BJ (cell line): ENCODE results near the gene SLAMF9. TPM values are rescaled to one million over a fixed set of nuclear protein-coding genes. Genes with fewer than 3 reads are reported as not detected.

ENCODE experiments used
- CTCF ChIA-PET: fragments of 350-600 bp; formaldehyde crosslinking; extraction: SDS; loops from one replicate; lab custom pipeline; 2021; ENCODE audit warnings: antibody characterized with exemption, inconsistent platforms; lab: Yijun Ruan, JAX
- POLR2A ChIA-PET: fragments of 300-600 bp; sonication (Branson Sonifier 250); formaldehyde crosslinking; extraction: SDS; loops from one replicate; lab custom pipeline; 2021; ENCODE audit warnings: antibody characterized with exemption; lab: Charles Lee
- DNase-seq: peaks from one replicate; pipeline ENCODE4 v3.0.0-alpha.2; 2011; ENCODE audit warnings: low read depth
- H3K27me3 ChIP-seq: 2 replicates; pipeline ENCODE4 v1.6.0; 2011; ENCODE audit warnings: low read length; ENCODE audit not compliant: control insufficient read depth, insufficient read depth
- H3K36me3 ChIP-seq: 2 replicates; pipeline ENCODE4 v1.5.1; 2011; ENCODE audit warnings: low read length; ENCODE audit not compliant: control insufficient read depth, insufficient read depth
- H3K4me3 ChIP-seq: 2 replicates; pipeline ENCODE4 v1.5.1; 2011; ENCODE audit warnings: low read depth, mild to moderate bottlenecking, control low read depth, low read length
- polyA plus RNA-seq: library from polyadenylated mRNA; depleted of rRNA; stranded (reverse); fragments of >200 nt; gene quantifications from 2 replicates; pipeline ENCODE4 v1.2.3, GENCODE V29; 2011
- TF ChIP-seq, protein P1 (sequence below): IDR thresholded peaks from 2 replicates; pipeline ENCODE4 v1.5.1; 2011; ENCODE audit warnings: low read depth, mild to moderate bottlenecking, control low read depth, inconsistent platforms, low read length, moderate library complexity; ENCODE audit not compliant: insufficient read depth

The SLAMF9 gene
- polyA plus RNA-seq, 1 experiment = not detected

DNA sequence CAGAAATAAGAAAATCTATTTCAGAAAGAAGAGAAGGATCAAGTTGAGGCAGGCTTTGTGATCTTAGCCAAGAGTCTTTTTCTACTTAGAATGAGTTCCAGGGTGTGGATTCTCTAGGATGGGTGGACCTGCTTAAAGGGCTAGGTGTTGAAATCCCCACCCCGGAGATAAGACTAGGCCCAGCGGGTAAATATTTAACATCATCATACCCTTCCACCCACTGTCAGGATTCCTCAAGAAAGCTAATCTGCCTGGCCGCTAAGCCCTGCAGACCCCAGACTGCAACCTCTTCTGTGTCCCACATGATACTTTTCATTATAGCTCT is 14.4 kb downstream of the SLAMF9 start:
- ChIA-PET POLR2A (no interaction called here), CTCF (interaction anchor here (1.6 to 39.5 kb wide), 2 partner anchors 14 to 71 kb away, joined by 6 to 889 read pairs; partner anchors contain the start of gene TAGLN2)
- peaks cover 12% of the 10 kb centered on the region for H3K27me3 ChIP-seq
- no peak for DNase-seq
- no peaks in the 10 kb centered on the region for H3K36me3 ChIP-seq
- TF ChIP-seq, protein P1, sequence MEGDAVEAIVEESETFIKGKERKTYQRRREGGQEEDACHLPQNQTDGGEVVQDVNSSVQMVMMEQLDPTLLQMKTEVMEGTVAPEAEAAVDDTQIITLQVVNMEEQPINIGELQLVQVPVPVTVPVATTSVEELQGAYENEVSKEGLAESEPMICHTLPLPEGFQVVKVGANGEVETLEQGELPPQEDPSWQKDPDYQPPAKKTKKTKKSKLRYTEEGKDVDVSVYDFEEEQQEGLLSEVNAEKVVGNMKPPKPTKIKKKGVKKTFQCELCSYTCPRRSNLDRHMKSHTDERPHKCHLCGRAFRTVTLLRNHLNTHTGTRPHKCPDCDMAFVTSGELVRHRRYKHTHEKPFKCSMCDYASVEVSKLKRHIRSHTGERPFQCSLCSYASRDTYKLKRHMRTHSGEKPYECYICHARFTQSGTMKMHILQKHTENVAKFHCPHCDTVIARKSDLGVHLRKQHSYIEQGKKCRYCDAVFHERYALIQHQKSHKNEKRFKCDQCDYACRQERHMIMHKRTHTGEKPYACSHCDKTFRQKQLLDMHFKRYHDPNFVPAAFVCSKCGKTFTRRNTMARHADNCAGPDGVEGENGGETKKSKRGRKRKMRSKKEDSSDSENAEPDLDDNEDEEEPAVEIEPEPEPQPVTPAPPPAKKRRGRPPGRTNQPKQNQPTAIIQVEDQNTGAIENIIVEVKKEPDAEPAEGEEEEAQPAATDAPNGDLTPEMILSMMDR = no peak
- H3K4me3 ChIP-seq = no peak overlapping the region

- CTCF ChIA-PET = interaction anchor here (0.7 to 39.5 kb wide), 6 partner anchors 12 to 107 kb away, joined by 3 to 889 read pairs (median 4); partner anchors contain the start of gene TAGLN2
- Histone ChIP-seq H3K36me3 (no peaks in the 10 kb centered on the region), H3K27me3 (peaks cover 8% of the 10 kb centered on the region), H3K4me3 (no peak overlapping the region)
- no peak for DNase-seq
- POLR2A ChIA-PET = no interaction called here
- TF ChIP-seq, protein P1 = no peak
Measured at GRCh38 chr1:159938905-159939677, 14.9 kb downstream of the SLAMF9 start.

DNA sequence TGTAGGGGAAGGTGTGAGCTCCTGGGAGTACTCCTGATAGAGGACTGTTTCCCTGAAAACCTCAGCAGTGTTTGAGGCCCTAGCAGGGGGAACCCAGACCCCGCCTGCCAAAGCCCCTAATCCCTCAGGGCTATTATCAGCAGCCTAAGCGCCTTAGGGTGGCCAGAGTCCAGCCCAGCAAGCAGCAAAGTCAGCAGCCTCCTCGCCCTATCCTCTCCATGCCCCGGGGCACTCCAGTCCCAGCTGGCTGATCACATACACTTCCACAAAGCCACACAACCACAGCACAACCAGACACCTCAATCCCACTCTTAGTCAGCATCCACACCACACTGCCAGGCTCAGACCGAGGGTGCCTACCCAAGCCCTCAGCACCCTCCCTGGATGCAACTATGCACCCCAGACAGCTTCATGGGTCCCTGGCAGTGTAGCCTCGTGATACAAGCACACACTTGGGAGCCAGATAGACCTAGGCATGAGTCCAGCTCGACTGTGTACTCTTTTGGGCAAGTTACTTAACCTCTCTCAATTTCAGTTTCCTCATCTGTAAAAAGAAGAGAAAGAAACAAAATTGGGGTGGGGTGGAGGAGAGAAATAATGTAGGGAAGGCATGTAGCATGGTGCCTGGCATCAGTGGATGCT is 15.7 kb downstream of the SLAMF9 start:
- POLR2A ChIA-PET = no interaction called here
- TF ChIP-seq, protein P1 = no peak
- CTCF ChIA-PET = interaction anchor here (0.7 to 39.5 kb wide), 10 partner anchors 12 to 149 kb away, joined by 3 to 889 read pairs (median 4); no protein-coding TSS in a partner anchor
- Histone ChIP-seq H3K36me3 (no peaks in the 10 kb centered on the region), H3K4me3 (no peak overlapping the region), H3K27me3 (peaks cover 6% of the 10 kb centered on the region)
- no peak for DNase-seq

GRCh38 chr1:159937054-159937750 is 16.8 kb downstream of the SLAMF9 start:
- TF ChIP-seq, protein P1 = no peak
- CTCF ChIA-PET = interaction anchor here (0.9 to 39.5 kb wide), 12 partner anchors 9 to 150 kb away, joined by 3 to 889 read pairs (median 6); partner anchors contain the start of genes IGSF9 and TAGLN2
- H3K27me3 ChIP-seq = peaks cover 5% of the 10 kb centered on the region
- no peaks in the 10 kb centered on the region for H3K36me3 ChIP-seq
- no peak for DNase-seq
- POLR2A ChIA-PET = no interaction called here
- H3K4me3 ChIP-seq = no peak overlapping the region
